ENCODE results near the gene IDNK. TPM values are rescaled to one million over a fixed set of nuclear protein-coding genes. Genes with fewer than 3 reads are reported as not detected.

IDNK gene
- total and polyA plus RNA-seq, 12 donors = 6.4 to 25.2 (median 13.5) TPM

- WGBS, 4 donors = 88 to 95% (median 91%) methylated on average over 5 of the region's 5 CpGs
- TF ChIP-seq CTCF (IDR thresholded peaks at IDR 0.05) = no peak
- no peak for TF ChIP-seq POLR2A (IDR thresholded peaks at IDR 0.05)
- Histone ChIP-seq H3K36me3 (replicated peaks in 1 of 2) (peaks cover 0 to 25% of the 10 kb centered on the region in 2 donors), H3K9me3 (replicated peaks in 1 of 3) (no peaks in the 10 kb centered on the region), H3K27ac (no peak overlapping the region), H3K4me1 (replicated peaks in 1 of 2) (peaks cover 8 to 12% of the 10 kb centered on the region in 2 donors), H3K4me3 (no peak overlapping the region), H3K27me3 (no peaks in the 10 kb centered on the region)
- no peak for DNase-seq
- intact Hi-C loops (cut with DNase I) = no loop called here
These were observed 47.4 kb downstream of the IDNK start for GRCh38 chr9:83670381-83670780.

GRCh38 chr9:83671451-83671850 is 48.5 kb downstream of the IDNK start:
- Histone ChIP-seq H3K27ac (no peak overlapping the region), H3K4me1 (replicated peaks in 1 of 2) (peaks cover 0 to 1% of the 10 kb centered on the region in 2 donors), H3K36me3 (replicated peaks in 1 of 2) (peaks cover 0 to 31% of the 10 kb centered on the region in 2 donors), H3K27me3 (no peaks in the 10 kb centered on the region), H3K9me3 (replicated peaks in 1 of 3) (no peaks in the 10 kb centered on the region), H3K4me3 (no peak overlapping the region)
- TF ChIP-seq POLR2A (IDR thresholded peaks at IDR 0.05) (no peak), CTCF (IDR thresholded peaks at IDR 0.05) (no peak)
- DNase-seq = no peak
- intact Hi-C loops (cut with DNase I) = no loop called here
- WGBS, 4 donors = 57 to 73% (median 67%) methylated on average over 1 of the region's 1 CpG

- 87 to 94% (median 92%) methylated on average over 1 of the region's 1 CpG for WGBS, 4 donors
- intact Hi-C loops (cut with DNase I) = no loop called here
- no peak for DNase-seq
- TF ChIP-seq POLR2A (IDR thresholded peaks at IDR 0.05) (no peak), CTCF (IDR thresholded peaks at IDR 0.05) (no peak)
- Histone ChIP-seq H3K36me3 (replicated peaks in 1 of 2) (peaks cover 0 to 29% of the 10 kb centered on the region in 2 donors), H3K4me1 (replicated peaks in 1 of 2) (peaks cover 0 to 12% of the 10 kb centered on the region in 2 donors), H3K27ac (no peak overlapping the region), H3K27me3 (no peaks in the 10 kb centered on the region), H3K4me3 (no peak overlapping the region), H3K9me3 (replicated peaks in 1 of 3) (no peaks in the 10 kb centered on the region)
These were observed 52.5 kb downstream of the IDNK start for GRCh38 chr9:83675466-83675865.

- Histone ChIP-seq H3K27ac (no peak overlapping the region), H3K9me3 (replicated peaks in 1 of 3) (no peaks in the 10 kb centered on the region), H3K27me3 (no peaks in the 10 kb centered on the region), H3K36me3 (replicated peaks in 1 of 2) (peaks cover 0 to 47% of the 10 kb centered on the region in 2 donors), H3K4me3 (no peak overlapping the region), H3K4me1 (replicated peaks in 1 of 2) (peaks cover 0 to 12% of the 10 kb centered on the region in 2 donors)
- TF ChIP-seq POLR2A (IDR thresholded peaks at IDR 0.05) = no peak
- TF ChIP-seq CTCF (IDR thresholded peaks at IDR 0.05) = no peak
- no peak for DNase-seq
- intact Hi-C loops (cut with DNase I) = no loop called here
- WGBS, 4 donors = 96 to 98% (median 97%) methylated on average over 3 of the region's 3 CpGs
These were observed 54.7 kb downstream of the IDNK start for GRCh38 chr9:83677596-83677995.

All from adrenal gland (tissue), 12 donors.